ENCODE results near the gene ZNF724.
A peak's percentile ranks its signal among the peaks of the same experiment; 100 is the strongest.
"Not testable (repeated sequence)": the region's sequence is repeated elsewhere in the genome, so short reads cannot be mapped to it uniquely, and the experiment has no call there.

Gene ZNF724

GRCh38 chr19:23249911-23250649 lies at the start of gene ZNF724:
ZNF724 (minus strand) TSS chr19:23250394; CDS start chr19:23250242, 152 bp downstream.
- no peak for TF ChIP-seq CTCF (IDR thresholded peaks at IDR 0.05; ENCODE audit: extremely low read depth, missing control alignments)
- DNase-seq (ENCODE audit: low spot score) = peak; percentile 89

GRCh38 chr19:23294141-23294540 lies 43.9 kb upstream of the ZNF724 start:
- TF ChIP-seq CTCF (IDR thresholded peaks at IDR 0.05; ENCODE audit: extremely low read depth, missing control alignments) = no peak
- DNase-seq (ENCODE audit: low spot score) = no peak

GRCh38 chr19:23289966-23290365 lies 39.8 kb upstream of the ZNF724 start:
- not testable (repeated sequence) for DNase-seq (ENCODE audit: low spot score)

- no peak for TF ChIP-seq CTCF (IDR thresholded peaks at IDR 0.05; ENCODE audit: extremely low read depth, missing control alignments)
- no peak for DNase-seq (ENCODE audit: low spot score)
These were observed 37.4 kb upstream of the ZNF724 start for GRCh38 chr19:23287620-23288019.

GRCh38 chr19:23286477-23286876 lies 36.3 kb upstream of the ZNF724 start:
- no peak for TF ChIP-seq CTCF (IDR thresholded peaks at IDR 0.05; ENCODE audit: extremely low read depth, missing control alignments)
- DNase-seq (ENCODE audit: low spot score) = no peak

GRCh38 chr19:23285948-23286347 lies 35.8 kb upstream of the ZNF724 start:
- TF ChIP-seq CTCF (IDR thresholded peaks at IDR 0.05; ENCODE audit: extremely low read depth, missing control alignments) = no peak
- no peak for DNase-seq (ENCODE audit: low spot score)

- not testable (repeated sequence) for DNase-seq (ENCODE audit: low spot score)
These were observed 35.1 kb upstream of the ZNF724 start for GRCh38 chr19:23285326-23285725.

GRCh38 chr19:23283925-23284324 lies 33.7 kb upstream of the ZNF724 start:
- DNase-seq (ENCODE audit: low spot score) = peak; percentile 28
- peak; percentile 31 for TF ChIP-seq CTCF (IDR thresholded peaks at IDR 0.05; ENCODE audit: extremely low read depth, missing control alignments)

Data from GM20000 (cell line).